H1 (cell line): Measurements from ENCODE around the gene PRR5L. TPM values are rescaled to one million over a fixed set of nuclear protein-coding genes. Genes with fewer than 3 reads are reported as not detected.

Experiments
- CTCF ChIA-PET: fragments of 300-600 bp; sonication (Branson Sonifier 250); formaldehyde crosslinking; loops from one replicate; lab custom pipeline; 2021; ENCODE audit not compliant: partially characterized antibody; lab: Charles Lee
- POLR2A ChIA-PET: fragments of 300-600 bp; sonication (Branson Sonifier 250); formaldehyde crosslinking; loops from one replicate; lab custom pipeline; 2021; ENCODE audit warnings: inconsistent platforms; ENCODE audit not compliant: partially characterized antibody; lab: Charles Lee
- DNase-seq, 2 experiments: peaks; one replicate each; pipeline versions ENCODE4 v3.0.0 to v3.0.0-alpha.2; 2010 to 2022; ENCODE audit warnings: low spot score in 2 of 2, low read depth in 1 of 2, mixed read lengths in 1 of 2
- FAIRE-seq: peaks from 2 replicates; lab custom pipeline; 2011; peaks lifted over from hg19 to GRCh38; lab: Jason Lieb, UNC
- H2AFZ ChIP-seq: 2 replicates; pipeline ENCODE4 v1.8.1; 2012; ENCODE audit warnings: low read length, inconsistent platforms
- H2AK5ac ChIP-seq: 2 replicates; pipeline ENCODE4 v1.6.1; 2013; ENCODE audit warnings: low read depth, low read length
- H2BK120ac ChIP-seq: replicated peaks from 2 replicates; pipeline ENCODE3; 2013; ENCODE audit warnings: low read depth, low read length, inconsistent platforms
- H2BK12ac ChIP-seq: 2 replicates; pipeline ENCODE4 v1.6.1; 2013; ENCODE audit warnings: low read depth, low read length
- H2BK15ac ChIP-seq: 2 replicates; pipeline ENCODE4 v1.6.1; 2013; ENCODE audit warnings: low read length
- H2BK20ac ChIP-seq: 2 replicates; pipeline ENCODE4 v1.6.1; 2013; ENCODE audit warnings: low read length
- H2BK5ac ChIP-seq: 2 replicates; pipeline ENCODE4 v1.6.1; 2013; ENCODE audit warnings: low read depth, low read length
- H3K14ac ChIP-seq: 2 replicates; pipeline ENCODE4 v1.6.1; 2013; ENCODE audit warnings: inconsistent platforms; ENCODE audit not compliant: insufficient read length
- H3K18ac ChIP-seq: 2 replicates; pipeline ENCODE4 v1.6.1; 2013; ENCODE audit warnings: low read length; ENCODE audit errors: extremely low read depth
- H3K23ac ChIP-seq: 2 replicates; pipeline ENCODE4 v1.6.1; 2013; ENCODE audit warnings: inconsistent platforms; ENCODE audit not compliant: insufficient read length
- H3K23me2 ChIP-seq: 2 replicates; pipeline ENCODE4 v1.6.1; 2013; ENCODE audit warnings: low read depth, low read length
- H3K27ac ChIP-seq: 2 replicates; pipeline ENCODE4 v1.6.1; 2011; ENCODE audit warnings: low read depth, low read length, inconsistent platforms
- H3K27me3 ChIP-seq, 4 experiments: replicated peaks in 1 of 4; 1 replicate in 1 of 4; 2 replicates in 3 of 4; pipeline versions ENCODE4 v1.6.1 to v1.8.1; 2011 to 2013; ENCODE audit warnings: low read length in 3 of 4, mild to moderate bottlenecking in 3 of 4, inconsistent platforms in 2 of 4, mixed read lengths in 2 of 4, moderate library complexity in 1 of 4; ENCODE audit not compliant: control insufficient read depth in 3 of 4, insufficient read depth in 3 of 4; ENCODE audit errors: extremely low read depth in 1 of 4
- H3K36me3 ChIP-seq, 4 experiments: 2 replicates each; pipeline versions ENCODE4 v1.6.1 to v1.8.1; 2011 to 2013; ENCODE audit warnings: mild to moderate bottlenecking in 4 of 4, low read length in 3 of 4, moderate library complexity in 2 of 4, control low read depth in 1 of 4, inconsistent platforms in 1 of 4; ENCODE audit not compliant: insufficient read depth in 4 of 4, control insufficient read depth in 2 of 4
- H3K4ac ChIP-seq: replicated peaks from 2 replicates; pipeline ENCODE3; 2013; ENCODE audit warnings: low read length, low read depth, mixed read lengths, inconsistent platforms; ENCODE audit not compliant: insufficient read length
- H3K4me1 ChIP-seq, 4 experiments: replicated peaks in 1 of 4; 1 replicate in 1 of 4; 2 replicates in 3 of 4; pipeline versions ENCODE4 v1.6.1 to v1.8.1; 2011 to 2013; ENCODE audit warnings: low read length in 3 of 4, inconsistent platforms in 2 of 4, mixed read lengths in 1 of 4; ENCODE audit not compliant: insufficient read depth in 4 of 4, control insufficient read depth in 3 of 4
- H3K4me2 ChIP-seq, 2 experiments: 2 replicates each; pipeline versions ENCODE4 v1.6.1 to v1.8.1; 2011 to 2013; ENCODE audit warnings: low read depth in 2 of 2, low read length in 2 of 2, control low read depth in 1 of 2, inconsistent platforms in 1 of 2, mild to moderate bottlenecking in 1 of 2; ENCODE audit not compliant: insufficient read depth in 1 of 2
- H3K4me3 ChIP-seq, 4 experiments: fragments of 200-600, 300-600 bp in 1 of 4; sonication (generic), shearing (Covaris generic), sonication (Bioruptor Twin) in 1 of 4; 2 replicates each; pipeline versions ENCODE4 v1.5.1 to v1.8.1; 2011 to 2016; ENCODE audit warnings: low read length in 4 of 4, low read depth in 3 of 4, control low read depth in 2 of 4, inconsistent platforms in 2 of 4, mild to moderate bottlenecking in 2 of 4, mixed read lengths in 1 of 4, moderate library complexity in 1 of 4; ENCODE audit not compliant: insufficient read depth in 2 of 4; ENCODE audit errors: extremely low read depth in 1 of 4
- H3K56ac ChIP-seq: replicated peaks from 2 replicates; pipeline ENCODE3; 2013; ENCODE audit warnings: low read depth, mild to moderate bottlenecking, mixed read lengths, low read length, inconsistent platforms; ENCODE audit not compliant: insufficient read length
- H3K79me1 ChIP-seq: 2 replicates; pipeline ENCODE4 v1.6.1; 2013; ENCODE audit warnings: low read depth, low read length, control low read depth
- H3K79me2 ChIP-seq, 2 experiments: 2 replicates each; pipeline versions ENCODE4 v1.6.1 to v1.8.1; 2012 to 2013; ENCODE audit warnings: low read length in 2 of 2, mild to moderate bottlenecking in 2 of 2, inconsistent platforms in 1 of 2; ENCODE audit not compliant: insufficient read depth in 2 of 2, control insufficient read depth in 1 of 2
- H3K9ac ChIP-seq, 4 experiments: replicated peaks in 1 of 4; 1 replicate in 1 of 4; 2 replicates in 3 of 4; pipeline versions ENCODE4 v1.6.1 to v1.8.1; 2011 to 2013; ENCODE audit warnings: low read depth in 3 of 4, low read length in 3 of 4, control low read depth in 2 of 4, mild to moderate bottlenecking in 2 of 4, moderate library complexity in 2 of 4, inconsistent platforms in 1 of 4; ENCODE audit errors: extremely low read depth in 1 of 4
- H3K9me3 ChIP-seq, 2 experiments: 2 replicates each; pipeline versions ENCODE4 v1.6.1 to v1.8.1; 2012 to 2013; ENCODE audit warnings: mild to moderate bottlenecking in 2 of 2, moderate library complexity in 2 of 2, control low read depth in 1 of 2, inconsistent platforms in 1 of 2, low read depth in 1 of 2, low read length in 1 of 2, mixed read lengths in 1 of 2; ENCODE audit not compliant: insufficient read depth in 2 of 2
- H4K20me1 ChIP-seq, 2 experiments: replicated peaks in 1 of 2; 2 replicates each; pipeline versions ENCODE3 to v1.8.1; 2011 to 2013; ENCODE audit warnings: inconsistent platforms in 2 of 2, low read length in 2 of 2, mild to moderate bottlenecking in 1 of 2; ENCODE audit not compliant: insufficient read depth in 2 of 2, control insufficient read depth in 1 of 2
- H4K5ac ChIP-seq: 2 replicates; pipeline ENCODE4 v1.6.1; 2013; ENCODE audit warnings: low read length, low read depth, mixed read lengths, inconsistent platforms; ENCODE audit not compliant: insufficient read length
- H4K8ac ChIP-seq: 2 replicates; pipeline ENCODE4 v1.8.0; 2013; ENCODE audit warnings: mild to moderate bottlenecking, moderate library complexity, low read length, inconsistent platforms; ENCODE audit not compliant: insufficient read depth; ENCODE audit errors: extremely low read depth
- H4K91ac ChIP-seq: replicated peaks from 2 replicates; pipeline ENCODE3; 2013; ENCODE audit warnings: low read length, mixed read lengths, inconsistent platforms; ENCODE audit not compliant: insufficient read length
- BACH1 ChIP-seq: IDR thresholded peaks from 2 replicates; pipeline ENCODE4 v1.6.1; 2012; ENCODE audit warnings: low read length, improper control_type of control experiment
- CTBP2 ChIP-seq: IDR thresholded peaks from 2 replicates; pipeline ENCODE4 v1.7.0; 2011; ENCODE audit warnings: borderline replicate concordance, mild to moderate bottlenecking, moderate library complexity, mixed read lengths, low read length; ENCODE audit not compliant: insufficient read depth, insufficient read length
- FOSL1 ChIP-seq: IDR thresholded peaks from 2 replicates; pipeline ENCODE4 v1.6.1; 2011; ENCODE audit warnings: mild to moderate bottlenecking, low read depth, low read length, moderate library complexity; ENCODE audit not compliant: insufficient read depth
- GTF2F1 ChIP-seq: IDR thresholded peaks from 2 replicates; pipeline ENCODE4 v1.6.1; 2012; ENCODE audit warnings: low read depth, low read length, improper control_type of control experiment, borderline replicate concordance
- KDM5A ChIP-seq: fragments of 200-600 bp; IDR thresholded peaks from 2 replicates; pipeline ENCODE4 v1.7.1; 2012; ENCODE audit warnings: mild to moderate bottlenecking, low read length, inconsistent platforms, mixed read lengths
- NANOG ChIP-seq: IDR thresholded peaks from 2 replicates; pipeline ENCODE4 v1.6.1; 2011; ENCODE audit warnings: low read length, low read depth, mild to moderate bottlenecking, inconsistent platforms; ENCODE audit not compliant: insufficient read depth, poor library complexity, severe bottlenecking
- POU5F1 ChIP-seq: IDR thresholded peaks from 2 replicates; pipeline ENCODE4 v1.6.1; 2011; ENCODE audit warnings: low read depth, mild to moderate bottlenecking, low read length, moderate library complexity
- RFX5 ChIP-seq: IDR thresholded peaks from 2 replicates; pipeline ENCODE4 v1.6.1; 2011; ENCODE audit warnings: low read depth, low read length, improper control_type of control experiment, borderline replicate concordance
- SRF ChIP-seq: IDR thresholded peaks from 2 replicates; pipeline ENCODE4 v1.6.1; 2011; ENCODE audit warnings: mild to moderate bottlenecking, low read depth, low read length, moderate library complexity
- SUZ12 ChIP-seq: fragments of 200-600 bp; sonication (generic); IDR thresholded peaks from 2 replicates; pipeline ENCODE4 v1.6.1; 2012; ENCODE audit warnings: mild to moderate bottlenecking, inconsistent platforms, low read length, moderate library complexity, mixed read lengths
- YY1 ChIP-seq: IDR thresholded peaks from 2 replicates; pipeline ENCODE4 v1.6.1; 2011; ENCODE audit warnings: low read depth, mild to moderate bottlenecking, low read length
- WGBS, 2 experiments: shearing (Covaris generic) in 1 of 2; methylation state at CpG; one replicate each; pipeline versions ENCODE4 v1.1.6 to v1.1.7; 2013 to 2015; ENCODE audit warnings: low lambda C conversion rate in 2 of 2, mixed read lengths in 2 of 2, inconsistent platforms in 1 of 2, low coverage in 1 of 2, missing lambda C conversion rate in 1 of 2; ENCODE audit not compliant: insufficient replicate concordance in 2 of 2, insufficient coverage in 1 of 2, insufficient read length in 1 of 2; ENCODE audit errors: extremely low coverage in 1 of 2, missing lambda C conversion rate in 1 of 2; 5-methylcytosine and 5-hydroxymethylcytosine counted together
- polyA plus RNA-seq, 7 experiments: library from polyadenylated mRNA; depleted of rRNA in 3 of 7; stranded (reverse) in 5 of 7; unstranded in 2 of 7; fragments of >200 nt in 5 of 7; fragments of 200-250 nt in 2 of 7; gene quantifications; 1 replicate in 5 of 7; 2 replicates in 1 of 7; 4 replicates in 1 of 7; pipeline versions ENCODE4 v1.2.1 to v1.2.3, GENCODE V29; 2011 to 2013; ENCODE audit warnings: missing spikeins in 2 of 7, mixed read lengths in 2 of 7
- total RNA-seq: library from RNA; stranded (reverse); fragmentation: NEBNext Ultra II Directional; extraction: Animal tissue kit (Norgen Biotek cat#: 25700); gene quantifications from 2 replicates; pipeline ENCODE4 v1.2.1, GENCODE V29; 2021
- TF ChIP-seq, protein P1 (sequence below): IDR thresholded peaks from 2 replicates; pipeline ENCODE4 v1.6.1; 2011; ENCODE audit warnings: low read length, improper control_type of control experiment
- TF ChIP-seq, protein P2 (sequence below): IDR thresholded peaks from 2 replicates; pipeline ENCODE4 v1.6.1; 2012; ENCODE audit warnings: inconsistent platforms

The PRR5L gene
- total and polyA plus RNA-seq, 2 of the 8 experiments (the other 6 are each of a cell fraction or from before 2014, with no cell fraction given), result 6.6 to 10.1 TPM

GRCh38 chr11:36306888-36307287 lies 10.8 kb downstream of the PRR5L start:
- no peak overlapping the region for H2BK5ac ChIP-seq
- FAIRE-seq (no peak), DNase-seq (no peak)
- H3K56ac ChIP-seq, result no peak overlapping the region
- H2BK120ac ChIP-seq, result no peak overlapping the region
- no peaks in the 10 kb centered on the region for H3K4me1 ChIP-seq
- no peak overlapping the region for H3K4ac ChIP-seq
- no peak overlapping the region for H4K8ac ChIP-seq
- no peaks in the 10 kb centered on the region for H3K27me3 ChIP-seq
- H3K79me2 ChIP-seq, result no peaks in the 10 kb centered on the region
- H3K36me3 ChIP-seq, result no peaks in the 10 kb centered on the region
- no peaks in the 10 kb centered on the region for H4K20me1 ChIP-seq
- H3K27ac ChIP-seq, result no peak overlapping the region
- H3K4me2 ChIP-seq, result no peak overlapping the region
- no peaks in the 10 kb centered on the region for H3K9me3 ChIP-seq
- H2BK15ac ChIP-seq, result no peak overlapping the region
- no peak overlapping the region for H3K23ac ChIP-seq
- POLR2A ChIA-PET, result no interaction called here
- no peaks in the 10 kb centered on the region for H3K79me1 ChIP-seq
- CTCF ChIA-PET, result interaction anchor here (0.8 to 1.6 kb wide), 23 partner anchors 10 to 213 kb away, joined by 3 to 10 read pairs (median 4); partner anchors contain the start of gene PRR5L
- no peak overlapping the region for H2AFZ ChIP-seq
- H3K23me2 ChIP-seq, result peaks cover 3% of the 10 kb centered on the region; the same call in 1 of the 2 replicates
- H3K14ac ChIP-seq, result no peak overlapping the region
- H4K5ac ChIP-seq, result no peak overlapping the region
- no peak overlapping the region for H3K18ac ChIP-seq
- H3K4me3 ChIP-seq, result no peak overlapping the region
- H2AK5ac ChIP-seq, result no peak overlapping the region
- H2BK20ac ChIP-seq, result no peak overlapping the region
- no peak overlapping the region for H4K91ac ChIP-seq
- no peak overlapping the region for H2BK12ac ChIP-seq
- WGBS, 2 experiments, result 43% methylated on average over 3 of the region's 3 CpGs; no CpG with 5 or more reads in 1 of the 2 experiments
- no peak overlapping the region for H3K9ac ChIP-seq
- TF ChIP-seq NANOG (no peak), GTF2F1 (no peak), BACH1 (no peak), CTBP2 (no peak), YY1 (no peak), FOSL1 (no peak), RFX5 (no peak), SUZ12 (no peak), KDM5A (no peak), POU5F1 (no peak), SRF (no peak)
- TF ChIP-seq, protein P1, sequence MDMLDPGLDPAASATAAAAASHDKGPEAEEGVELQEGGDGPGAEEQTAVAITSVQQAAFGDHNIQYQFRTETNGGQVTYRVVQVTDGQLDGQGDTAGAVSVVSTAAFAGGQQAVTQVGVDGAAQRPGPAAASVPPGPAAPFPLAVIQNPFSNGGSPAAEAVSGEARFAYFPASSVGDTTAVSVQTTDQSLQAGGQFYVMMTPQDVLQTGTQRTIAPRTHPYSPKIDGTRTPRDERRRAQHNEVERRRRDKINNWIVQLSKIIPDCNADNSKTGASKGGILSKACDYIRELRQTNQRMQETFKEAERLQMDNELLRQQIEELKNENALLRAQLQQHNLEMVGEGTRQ, result no peak
- TF ChIP-seq, protein P2, sequence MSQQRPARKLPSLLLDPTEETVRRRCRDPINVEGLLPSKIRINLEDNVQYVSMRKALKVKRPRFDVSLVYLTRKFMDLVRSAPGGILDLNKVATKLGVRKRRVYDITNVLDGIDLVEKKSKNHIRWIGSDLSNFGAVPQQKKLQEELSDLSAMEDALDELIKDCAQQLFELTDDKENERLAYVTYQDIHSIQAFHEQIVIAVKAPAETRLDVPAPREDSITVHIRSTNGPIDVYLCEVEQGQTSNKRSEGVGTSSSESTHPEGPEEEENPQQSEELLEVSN, result no peak
